ENCODE measurements around the gene FBXO34.

- TF ChIP-seq CTCF (IDR thresholded peaks at IDR 0.05) = no peak
- TF ChIP-seq POLR2A (IDR thresholded peaks at IDR 0.05) = no peak
Observed at GRCh38 chr14:55366271-55366670, 95.0 kb downstream of the FBXO34 start.
